ENCODE data around the gene TBCK. TPM values are rescaled to one million over a fixed set of nuclear protein-coding genes. Genes with fewer than 3 reads are reported as not detected.

The TBCK gene
- total and polyA plus RNA-seq, 2 of the 8 experiments (the other 6 are each of a cell fraction or from before 2014, with no cell fraction given): 10.2 to 18.7 TPM

- H3K9ac ChIP-seq (replicated peaks in 1 of 4; ENCODE audit: extremely low read depth in 1 of 4, low read depth in 3 of 4, low read length in 3 of 4): no peak overlapping the region
- no peak overlapping the region for H3K23ac ChIP-seq (ENCODE audit: insufficient read length)
- no peak overlapping the region for H3K56ac ChIP-seq (replicated peaks; ENCODE audit: insufficient read length, low read depth, low read length)
- no peaks in the 10 kb centered on the region for H4K20me1 ChIP-seq (replicated peaks in 1 of 2; ENCODE audit: control insufficient read depth in 1 of 2, insufficient read depth in 2 of 2, low read length in 2 of 2)
- no peak overlapping the region for H3K4me2 ChIP-seq (ENCODE audit: insufficient read depth in 1 of 2, low read depth in 2 of 2, low read length in 2 of 2)
- H3K23me2 ChIP-seq (ENCODE audit: low read depth, low read length): no peaks in the 10 kb centered on the region
- no peak overlapping the region for H2AK5ac ChIP-seq (ENCODE audit: low read depth, low read length)
- no peak overlapping the region for H3K18ac ChIP-seq (ENCODE audit: extremely low read depth, low read length)
- H3K79me2 ChIP-seq (ENCODE audit: control insufficient read depth in 1 of 2, insufficient read depth in 2 of 2, low read length in 2 of 2): no peaks in the 10 kb centered on the region
- H2BK120ac ChIP-seq (replicated peaks; ENCODE audit: low read depth, low read length): no peak overlapping the region
- no peak overlapping the region for H2BK15ac ChIP-seq (ENCODE audit: low read length)
- H3K9me3 ChIP-seq (ENCODE audit: insufficient read depth in 2 of 2, low read depth in 1 of 2, low read length in 1 of 2): peaks cover under 1 to 4% of the 10 kb centered on the region in 2 experiments; a peak in 1 of 4 replicates
- H4K8ac ChIP-seq (ENCODE audit: extremely low read depth, insufficient read depth, low read length): no peak overlapping the region
- H4K5ac ChIP-seq (ENCODE audit: insufficient read length, low read depth, low read length): no peak overlapping the region
- no peaks in the 10 kb centered on the region; a peak in 1 of 8 replicates for H3K36me3 ChIP-seq (ENCODE audit: control insufficient read depth in 2 of 4, insufficient read depth in 4 of 4, low read length in 3 of 4)
- WGBS, 2 experiments (ENCODE audit: extremely low coverage in 1 of 2, insufficient coverage in 1 of 2, insufficient read length in 1 of 2, insufficient replicate concordance in 2 of 2, low coverage in 1 of 2, low lambda C conversion rate in 2 of 2, missing lambda C conversion rate in 1 of 2): 71% methylated on average over 1 of the region's 1 CpG; no CpG with 5 or more reads in 1 of the 2 experiments
- H3K4ac ChIP-seq (replicated peaks; ENCODE audit: insufficient read length, low read depth, low read length): no peak overlapping the region
- H2AFZ ChIP-seq (ENCODE audit: low read length): no peak overlapping the region
- H3K4me1 ChIP-seq (replicated peaks in 1 of 4; ENCODE audit: control insufficient read depth in 3 of 4, insufficient read depth in 4 of 4, low read length in 3 of 4): no peaks in the 10 kb centered on the region
- FAIRE-seq: no peak
- no peak for DNase-seq (ENCODE audit: low read depth in 1 of 2, low spot score in 2 of 2)
- POLR2A ChIA-PET (ENCODE audit: partially characterized antibody): no interaction called here
- no peak overlapping the region for H3K4me3 ChIP-seq (ENCODE audit: extremely low read depth in 1 of 4, insufficient read depth in 2 of 4, low read depth in 3 of 4, low read length in 4 of 4)
- no peaks in the 10 kb centered on the region for H3K79me1 ChIP-seq (ENCODE audit: low read depth, low read length)
- H3K27me3 ChIP-seq (replicated peaks in 1 of 4; ENCODE audit: control insufficient read depth in 3 of 4, extremely low read depth in 1 of 4, insufficient read depth in 3 of 4, low read length in 3 of 4): no peaks in the 10 kb centered on the region
- no peak overlapping the region for H4K91ac ChIP-seq (replicated peaks; ENCODE audit: insufficient read length, low read length)
- no peak overlapping the region for H3K27ac ChIP-seq (ENCODE audit: low read depth, low read length)
- no peak overlapping the region for H2BK5ac ChIP-seq (ENCODE audit: low read depth, low read length)
- CTCF ChIA-PET (ENCODE audit: partially characterized antibody): interaction anchor here (1.2 kb wide), 1 partner anchor 97 kb away, joined by 3 read pairs; no protein-coding TSS in a partner anchor
- no peak overlapping the region for H2BK20ac ChIP-seq (ENCODE audit: low read length)
- no peak overlapping the region for H3K14ac ChIP-seq (ENCODE audit: insufficient read length)
- no peak overlapping the region for H2BK12ac ChIP-seq (ENCODE audit: low read depth, low read length)
- TF ChIP-seq SP1 (IDR thresholded peaks at IDR 0.05; ENCODE audit: low read depth, low read length) (no peak), EZH2 (IDR thresholded peaks at IDR 0.05; ENCODE audit: low read depth, low read length, severe bottlenecking) (no peak), RFX5 (IDR thresholded peaks at IDR 0.05; ENCODE audit: borderline replicate concordance, low read depth, low read length) (no peak), HDAC6 (IDR thresholded peaks at IDR 0.05; ENCODE audit: low read depth, low read length) (no peak), POLR2AphosphoS5 (IDR thresholded peaks at IDR 0.05; ENCODE audit: low read depth, low read length) (no peak), CTBP2 (IDR thresholded peaks at IDR 0.05; ENCODE audit: borderline replicate concordance, insufficient read depth, insufficient read length, low read length) (no peak), SUZ12 (IDR thresholded peaks at IDR 0.05; ENCODE audit: low read length) (no peak), POU5F1 (IDR thresholded peaks at IDR 0.05; ENCODE audit: low read depth, low read length) (no peak)
- TF ChIP-seq, protein P1, sequence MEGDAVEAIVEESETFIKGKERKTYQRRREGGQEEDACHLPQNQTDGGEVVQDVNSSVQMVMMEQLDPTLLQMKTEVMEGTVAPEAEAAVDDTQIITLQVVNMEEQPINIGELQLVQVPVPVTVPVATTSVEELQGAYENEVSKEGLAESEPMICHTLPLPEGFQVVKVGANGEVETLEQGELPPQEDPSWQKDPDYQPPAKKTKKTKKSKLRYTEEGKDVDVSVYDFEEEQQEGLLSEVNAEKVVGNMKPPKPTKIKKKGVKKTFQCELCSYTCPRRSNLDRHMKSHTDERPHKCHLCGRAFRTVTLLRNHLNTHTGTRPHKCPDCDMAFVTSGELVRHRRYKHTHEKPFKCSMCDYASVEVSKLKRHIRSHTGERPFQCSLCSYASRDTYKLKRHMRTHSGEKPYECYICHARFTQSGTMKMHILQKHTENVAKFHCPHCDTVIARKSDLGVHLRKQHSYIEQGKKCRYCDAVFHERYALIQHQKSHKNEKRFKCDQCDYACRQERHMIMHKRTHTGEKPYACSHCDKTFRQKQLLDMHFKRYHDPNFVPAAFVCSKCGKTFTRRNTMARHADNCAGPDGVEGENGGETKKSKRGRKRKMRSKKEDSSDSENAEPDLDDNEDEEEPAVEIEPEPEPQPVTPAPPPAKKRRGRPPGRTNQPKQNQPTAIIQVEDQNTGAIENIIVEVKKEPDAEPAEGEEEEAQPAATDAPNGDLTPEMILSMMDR (IDR thresholded peaks at IDR 0.05; ENCODE audit: control extremely low read depth in 1 of 3, insufficient read depth in 1 of 3, low read depth in 1 of 3, low read length in 3 of 3): no peak
- TF ChIP-seq, protein P2, sequence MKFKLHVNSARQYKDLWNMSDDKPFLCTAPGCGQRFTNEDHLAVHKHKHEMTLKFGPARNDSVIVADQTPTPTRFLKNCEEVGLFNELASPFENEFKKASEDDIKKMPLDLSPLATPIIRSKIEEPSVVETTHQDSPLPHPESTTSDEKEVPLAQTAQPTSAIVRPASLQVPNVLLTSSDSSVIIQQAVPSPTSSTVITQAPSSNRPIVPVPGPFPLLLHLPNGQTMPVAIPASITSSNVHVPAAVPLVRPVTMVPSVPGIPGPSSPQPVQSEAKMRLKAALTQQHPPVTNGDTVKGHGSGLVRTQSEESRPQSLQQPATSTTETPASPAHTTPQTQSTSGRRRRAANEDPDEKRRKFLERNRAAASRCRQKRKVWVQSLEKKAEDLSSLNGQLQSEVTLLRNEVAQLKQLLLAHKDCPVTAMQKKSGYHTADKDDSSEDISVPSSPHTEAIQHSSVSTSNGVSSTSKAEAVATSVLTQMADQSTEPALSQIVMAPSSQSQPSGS (IDR thresholded peaks at IDR 0.05; ENCODE audit: low read length): no peak
Observed at GRCh38 chr4:106104276-106104675, 211.7 kb downstream of the TBCK start.
